Hypothalamus (tissue), 51 donors: Measurements from ENCODE around the gene ARHGEF16.

ENCODE experiments used
- DNase-seq, 51 donors: peaks; one replicate each; lab custom pipeline; 2025; lab: John Stamatoyannopoulos, UW

Gene ARHGEF16

GRCh38 chr1:3525551-3526482 is 71.4 kb downstream of the ARHGEF16 start:
- DNase-seq: no peak

DNA sequence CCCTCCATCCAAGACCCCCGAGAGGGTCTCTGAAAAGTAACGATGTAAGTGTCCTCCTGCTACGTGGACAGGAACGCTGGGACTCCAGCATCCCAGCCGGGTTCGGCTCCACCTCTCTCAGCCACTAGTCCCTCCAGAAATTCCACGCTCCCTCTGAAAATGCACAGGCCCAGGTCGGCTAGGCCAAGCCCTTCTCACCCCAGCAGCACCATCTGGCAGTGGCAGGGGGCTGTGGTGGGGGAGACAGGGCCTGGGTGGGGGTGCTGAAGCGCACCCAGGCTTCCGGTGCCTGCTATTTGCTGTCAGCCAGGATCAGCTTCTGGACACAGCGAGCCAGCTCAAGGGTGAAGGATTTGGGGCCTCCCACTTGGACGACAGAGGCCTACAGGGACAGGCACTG is 73.3 kb downstream of the ARHGEF16 start:
- DNase-seq: no peak

GRCh38 chr1:3529099-3529729 is 74.7 kb downstream of the ARHGEF16 start:
- DNase-seq: peak in 18 of 51 donors; percentile 4 to 44 (median 20)

DNA sequence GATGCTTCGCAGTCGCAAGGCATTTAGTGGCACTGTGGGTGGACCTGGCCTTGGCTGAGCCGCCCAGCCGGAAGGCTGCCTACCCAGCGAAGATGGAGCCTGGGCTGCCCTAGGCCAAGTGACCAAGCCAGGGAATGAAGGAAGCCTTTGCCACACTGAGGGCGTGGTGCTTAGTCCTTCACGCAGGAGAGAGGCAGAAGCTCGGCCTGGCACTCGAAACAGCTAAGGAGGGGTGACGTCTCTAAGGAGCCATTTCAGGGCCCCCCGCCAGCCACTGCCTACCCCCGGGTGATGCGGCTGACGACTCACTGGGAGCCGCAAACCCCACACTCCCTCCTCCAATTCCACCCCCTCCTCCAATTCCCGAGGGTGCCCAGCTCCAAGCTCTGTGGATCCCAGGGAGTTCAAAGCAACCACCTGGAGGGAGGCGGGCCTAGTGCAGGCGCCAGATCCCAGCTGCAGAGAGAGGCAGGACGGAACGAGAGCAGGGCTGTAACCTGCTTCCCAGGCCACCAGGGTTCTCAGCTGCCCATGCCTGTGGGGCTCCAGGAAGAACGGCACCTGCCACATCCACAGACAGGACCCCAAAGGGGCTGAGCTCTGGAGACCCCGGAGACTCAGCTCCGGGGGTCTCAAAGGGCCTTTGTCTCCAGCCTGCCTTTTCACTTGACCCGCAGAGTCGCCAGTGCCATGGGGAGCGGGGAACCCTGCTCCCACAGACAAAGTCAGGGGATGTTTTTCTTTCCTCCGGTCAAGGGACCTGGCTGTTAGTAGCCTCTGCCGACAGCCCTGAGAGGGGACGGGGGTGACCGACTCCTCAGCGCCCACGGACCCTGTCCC is 75.8 kb downstream of the ARHGEF16 start:
- DNase-seq: no peak
